IMR-90 (cell line): ENCODE results near the gene ITPKB.

Experiments
- CTCF ChIP-seq: conservative IDR thresholded peaks from 2 replicates; pipeline ENCODE4 v1.5.1; 2012; ENCODE audit warnings: mild to moderate bottlenecking, low read depth, low read length, improper control_type of control experiment
- POLR2A ChIP-seq: IDR thresholded peaks from 2 replicates; pipeline ENCODE4 v1.6.1; 2012; ENCODE audit warnings: mild to moderate bottlenecking, low read depth, low read length
- RAD21 ChIP-seq: IDR thresholded peaks from 2 replicates; pipeline ENCODE4 v1.6.1; 2012; ENCODE audit warnings: low read length, improper control_type of control experiment
- SMC3 ChIP-seq: fragments of 150-350 bp; IDR thresholded peaks from 2 replicates; pipeline ENCODE4 v1.6.1; 2016; ENCODE audit warnings: low read depth, mild to moderate bottlenecking, antibody characterized with exemption, low read length, moderate library complexity
- TF ChIP-seq, protein P1 (sequence below): fragments of 150-350 bp; IDR thresholded peaks from 2 replicates; pipeline ENCODE4 v1.6.1; 2017; ENCODE audit warnings: mild to moderate bottlenecking, antibody characterized with exemption, low read length, low read depth

- TF ChIP-seq RAD21 (no peak), CTCF (no peak), POLR2A (no peak), SMC3 (no peak)
- TF ChIP-seq, protein P1, sequence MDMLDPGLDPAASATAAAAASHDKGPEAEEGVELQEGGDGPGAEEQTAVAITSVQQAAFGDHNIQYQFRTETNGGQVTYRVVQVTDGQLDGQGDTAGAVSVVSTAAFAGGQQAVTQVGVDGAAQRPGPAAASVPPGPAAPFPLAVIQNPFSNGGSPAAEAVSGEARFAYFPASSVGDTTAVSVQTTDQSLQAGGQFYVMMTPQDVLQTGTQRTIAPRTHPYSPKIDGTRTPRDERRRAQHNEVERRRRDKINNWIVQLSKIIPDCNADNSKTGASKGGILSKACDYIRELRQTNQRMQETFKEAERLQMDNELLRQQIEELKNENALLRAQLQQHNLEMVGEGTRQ = no peak
Observed at GRCh38 chr1:226624526-226624925, 114.6 kb downstream of the ITPKB start.
